Liver (tissue), 2 donors: ENCODE results near the gene BMAL1.

Experiments
- RAD21 ChIP-seq, 2 donors: IDR thresholded peaks; 2 replicates each; pipeline ENCODE4 v1.6.1; 2016; ENCODE audit warnings: antibody characterized with exemption in 2 of 2, mild to moderate bottlenecking in 2 of 2
- YY1 ChIP-seq: IDR thresholded peaks from 2 replicates; pipeline ENCODE4 v1.6.1; 2016; ENCODE audit warnings: antibody characterized with exemption, mild to moderate bottlenecking
- donor health status: healthy.

- TF ChIP-seq RAD21 (IDR thresholded peaks at IDR 0.05) (no peak), YY1 (no peak)
Measured at GRCh38 chr11:13357232-13357631, 79.6 kb downstream of the BMAL1 start.
